Esophagus squamous epithelium (tissue), 4 donors: ENCODE measurements around the gene TSPYL4.

ENCODE experiments used
- CTCF ChIP-seq, 6 experiments: fragments of 450-650 bp in 4 of 6; fragments of 200-600 bp in 2 of 6; sonication (generic) in 2 of 6; IDR thresholded peaks; one replicate each; pipeline ENCODE4 v1.5.1; 2016 to 2019; ENCODE audit warnings: antibody characterized with exemption in 6 of 6, mild to moderate bottlenecking in 4 of 6, moderate library complexity in 4 of 6
- POLR2A ChIP-seq, 4 donors: fragments of 450-650 bp; IDR thresholded peaks; one replicate each; pipeline ENCODE4 v1.6.1; 2017; ENCODE audit warnings: antibody characterized with exemption in 4 of 4, mild to moderate bottlenecking in 4 of 4, moderate library complexity in 3 of 4

DNA sequence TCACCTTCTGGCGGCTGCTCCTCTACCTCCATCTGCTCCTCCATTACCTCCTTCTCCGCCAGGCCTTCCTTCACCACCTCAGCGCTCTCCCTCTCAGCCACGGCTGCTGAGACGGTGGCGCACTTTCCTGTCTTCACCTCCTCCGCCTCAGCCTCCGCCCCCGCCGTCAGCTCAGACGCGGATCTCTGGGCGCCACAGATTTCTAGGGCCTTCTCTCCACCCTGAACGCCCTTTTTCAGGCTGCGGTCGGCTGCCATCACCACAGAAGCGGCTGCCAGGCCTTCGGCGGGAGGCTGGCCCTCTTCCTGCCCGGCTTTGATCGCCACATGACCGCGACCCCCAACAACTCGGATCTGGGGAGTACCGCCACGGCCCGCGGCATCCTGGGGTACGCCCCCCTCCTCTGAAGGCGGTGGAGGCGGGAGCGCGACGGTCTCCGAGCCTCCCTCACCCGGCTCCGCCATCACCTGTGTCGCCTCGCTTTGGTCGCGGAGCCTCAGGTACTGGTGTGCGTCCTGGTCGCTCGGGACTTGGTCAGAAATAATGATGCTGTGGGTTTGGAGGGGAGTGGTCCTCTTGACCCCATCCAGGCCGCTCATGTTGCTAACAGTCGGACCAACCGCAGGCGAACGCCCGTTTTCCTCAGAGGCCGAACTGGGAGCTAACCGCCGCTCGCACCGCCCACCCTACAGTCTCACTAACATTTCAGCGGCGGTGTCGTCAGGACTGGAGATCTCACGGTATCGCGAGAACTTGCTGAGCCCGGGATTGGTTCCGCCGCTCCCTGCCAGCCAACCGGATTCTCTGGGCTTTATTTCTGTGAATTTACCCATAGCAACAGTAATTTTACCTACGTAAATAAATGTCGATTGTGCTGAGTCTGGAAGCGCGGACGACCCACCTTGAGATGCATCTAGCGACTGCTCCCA lies 25.6 kb upstream of the TSPYL4 start, which contains the start of gene TSPYL1:
- TF ChIP-seq CTCF (IDR thresholded peaks at IDR 0.05) (peak in 1 of 6 experiments; percentile 9), POLR2A (IDR thresholded peaks at IDR 0.05) (peak in 3 of 4 donors; percentile 98 to 99 (median 98))
